HUDEP-2 (cell line): ENCODE measurements around the gene HOTAIR.

Experiments
- DNase-seq, 76 experiments: peaks; one replicate each; lab custom pipeline; 2025; ENCODE audit not compliant: unreplicated experiment in 76 of 76; lab: John Stamatoyannopoulos, UW

Gene HOTAIR

GRCh38 chr12:53976823-53977595, 2.3 kb upstream of the HOTAIR start:
- DNase-seq: no peak

GRCh38 chr12:53976172-53976822, 1.5 kb upstream of the HOTAIR start:
- DNase-seq: no peak

DNA sequence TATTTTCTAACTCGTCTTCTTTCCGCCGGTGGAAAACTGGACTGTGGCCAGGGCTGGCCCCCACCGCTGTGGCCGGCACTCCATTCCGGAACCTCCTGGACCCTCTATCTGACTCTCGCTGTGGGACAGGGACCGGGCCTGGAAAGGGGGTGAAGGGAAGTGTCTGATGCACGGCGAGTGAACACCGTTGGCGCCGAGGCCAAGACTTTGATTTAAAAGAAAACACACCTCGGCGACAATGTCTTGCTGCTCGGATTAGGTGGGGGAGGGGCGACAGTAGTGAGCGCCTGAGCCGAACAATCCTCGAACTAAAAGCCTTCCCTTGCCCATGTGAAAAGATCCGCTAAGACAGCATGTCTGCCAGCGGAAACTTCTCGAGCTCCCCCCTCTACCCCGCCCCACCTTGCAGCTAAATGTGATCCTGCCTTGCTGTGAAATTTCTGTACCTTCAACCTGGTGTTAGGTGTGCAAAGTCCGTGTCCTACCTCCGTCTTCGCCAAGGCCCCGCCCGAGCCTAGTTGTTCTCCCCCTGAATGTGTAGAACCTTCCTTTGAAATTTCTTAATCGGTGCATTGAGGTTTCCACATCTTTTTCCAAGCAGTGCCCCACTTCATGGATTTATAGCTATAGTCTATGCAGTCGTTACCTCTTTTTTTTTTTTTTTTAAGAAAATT, 862 bp upstream of the HOTAIR start:
- no peak for DNase-seq

DNA sequence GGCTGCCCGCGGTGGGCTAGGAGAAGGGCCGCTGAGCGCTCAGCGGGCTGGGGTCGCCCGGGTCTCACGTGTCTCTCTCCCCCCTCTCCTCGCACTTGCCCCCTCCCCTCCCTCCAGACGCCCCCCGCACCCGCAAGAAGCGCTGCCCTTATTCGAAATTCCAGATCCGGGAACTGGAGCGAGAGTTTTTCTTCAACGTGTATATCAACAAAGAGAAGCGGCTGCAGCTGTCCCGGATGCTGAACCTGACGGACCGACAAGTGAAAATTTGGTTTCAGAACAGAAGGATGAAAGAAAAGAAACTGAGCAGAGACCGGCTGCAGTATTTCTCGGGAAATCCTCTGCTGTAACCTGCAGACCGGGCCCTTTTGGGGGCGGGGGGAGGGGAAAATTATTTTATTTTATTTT, 314 bp upstream of the HOTAIR start:
- no peak for DNase-seq

GRCh38 chr12:53973236-53974042, 1.3 kb downstream of the HOTAIR start:
- no peak for DNase-seq

DNA sequence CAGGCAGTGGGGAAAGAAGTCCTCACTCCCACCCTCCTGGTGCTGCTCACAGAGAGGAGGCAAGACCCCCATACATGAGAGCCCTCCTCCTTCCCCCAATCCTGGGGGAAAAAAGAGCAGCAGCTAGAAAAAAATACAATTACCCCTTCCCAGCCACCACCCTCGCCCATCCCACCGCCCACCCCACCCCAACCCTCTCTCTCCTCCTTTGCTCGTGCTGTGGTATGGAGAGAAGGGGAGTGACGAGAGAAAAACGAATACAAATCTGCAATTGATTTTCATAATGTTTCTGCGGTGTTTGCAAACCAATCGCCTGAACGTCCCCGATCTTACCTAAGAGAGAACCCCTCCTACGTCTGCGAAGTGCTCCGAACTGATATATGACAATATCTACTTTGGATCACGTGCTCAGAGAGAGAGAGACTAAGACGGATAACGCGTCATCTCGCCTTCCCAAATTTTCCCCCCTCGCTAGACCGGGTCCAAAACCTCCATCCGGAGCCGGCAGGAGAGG, 2.0 kb downstream of the HOTAIR start, which contains the start of gene HOXC11:
HOXC11 (plus strand) TSS at position 405 of the 514 bp plus-strand sequence. CDS start 116 bp downstream, outside the sequence.
- DNase-seq: no peak

DNA sequence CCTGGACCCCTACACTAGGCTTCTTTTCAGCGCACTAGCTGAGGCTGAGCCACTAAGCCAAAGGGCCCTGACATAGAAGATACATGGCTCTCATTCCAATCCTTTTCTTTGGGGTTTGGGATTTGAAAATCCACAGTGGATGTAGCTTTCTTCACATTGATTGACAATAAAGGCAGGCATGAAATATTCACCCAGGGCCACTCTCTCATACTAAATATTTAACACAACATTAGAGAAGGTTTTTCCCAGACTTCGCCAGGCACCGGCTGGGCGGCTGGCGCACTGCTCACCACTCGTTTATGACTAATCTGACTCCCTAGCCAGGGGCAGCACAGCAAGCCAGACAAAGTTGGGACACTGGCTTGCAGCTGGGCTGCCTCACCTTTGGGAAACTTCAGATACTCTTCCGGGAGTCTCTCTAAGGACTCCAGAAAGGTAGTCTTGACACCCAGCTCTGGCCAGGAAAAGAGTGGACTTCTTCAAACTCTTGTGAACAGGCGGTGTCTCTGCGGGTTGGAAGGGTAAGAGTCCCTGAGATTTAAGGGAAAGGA, 2.5 kb downstream of the HOTAIR start:
- no peak for DNase-seq

GRCh38 chr12:53971686-53972085, 3.1 kb downstream of the HOTAIR start:
- DNase-seq: no peak

DNA sequence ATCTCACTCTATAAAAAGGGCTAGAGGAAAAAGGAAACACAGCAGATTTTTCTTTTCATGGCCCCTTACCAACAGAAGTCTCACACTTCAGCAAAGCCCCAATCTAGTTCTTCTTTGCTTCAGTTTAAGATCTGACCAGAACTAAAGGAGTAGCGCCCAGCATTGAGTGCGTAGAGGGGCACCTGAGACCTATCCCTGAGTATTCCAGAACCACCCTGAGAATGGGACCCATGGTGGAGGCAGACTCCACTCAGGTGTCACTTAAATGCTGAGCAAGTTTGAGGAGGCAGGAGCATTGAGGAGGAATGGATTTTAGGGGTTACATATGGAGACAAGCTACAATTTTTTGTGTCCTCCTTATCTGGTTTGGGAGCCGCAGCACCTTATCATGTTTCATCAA, 3.6 kb downstream of the HOTAIR start:
- DNase-seq: no peak

GRCh38 chr12:53970451-53970850, 4.3 kb downstream of the HOTAIR start:
- no peak for DNase-seq

GRCh38 chr12:53969588-53970259, 5.0 kb downstream of the HOTAIR start:
- DNase-seq: no peak

DNA sequence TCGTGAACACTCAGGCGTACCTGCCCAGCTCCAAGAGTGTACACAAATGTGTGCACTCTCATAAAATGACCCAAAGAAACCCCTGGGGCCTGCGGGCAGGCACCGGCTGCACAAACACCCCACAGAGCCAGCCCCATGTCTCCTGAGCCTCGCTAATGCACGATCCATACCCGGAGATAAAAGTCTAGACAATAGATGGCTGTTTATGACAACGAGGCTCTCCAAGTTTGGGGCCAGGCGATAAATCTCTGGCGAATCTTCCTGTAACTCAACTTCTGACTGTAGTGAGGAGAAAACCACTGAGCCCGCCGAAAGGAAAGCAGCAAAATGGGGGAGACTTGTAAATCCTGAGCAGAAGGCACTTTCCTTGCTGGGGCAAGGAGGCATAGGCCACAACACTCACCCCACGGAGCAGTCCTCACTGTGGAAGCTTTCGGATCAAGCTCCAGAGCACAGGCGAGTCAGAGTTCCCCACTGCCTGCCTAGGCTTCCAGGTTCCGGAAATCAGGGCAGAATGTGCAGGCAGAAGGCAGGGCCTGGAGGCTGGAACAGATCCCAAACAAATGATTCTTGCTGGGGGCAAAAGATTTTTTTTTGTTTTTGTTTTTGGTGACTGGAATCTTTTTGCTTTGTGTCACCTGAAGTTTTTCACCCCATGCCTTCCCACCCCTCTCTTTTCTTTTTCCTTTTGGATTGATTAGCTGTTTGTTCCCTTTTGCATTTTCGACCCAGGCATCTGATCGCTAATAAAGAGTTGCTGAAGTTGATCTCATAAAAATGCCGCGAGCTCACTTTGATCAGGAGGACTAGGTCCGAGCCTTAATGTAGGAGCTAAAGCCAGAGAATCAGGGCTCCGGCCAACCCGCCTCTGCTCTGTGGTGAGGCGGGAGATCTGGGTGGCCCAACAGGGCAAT, 6.3 kb downstream of the HOTAIR start:
- DNase-seq: no peak

DNA sequence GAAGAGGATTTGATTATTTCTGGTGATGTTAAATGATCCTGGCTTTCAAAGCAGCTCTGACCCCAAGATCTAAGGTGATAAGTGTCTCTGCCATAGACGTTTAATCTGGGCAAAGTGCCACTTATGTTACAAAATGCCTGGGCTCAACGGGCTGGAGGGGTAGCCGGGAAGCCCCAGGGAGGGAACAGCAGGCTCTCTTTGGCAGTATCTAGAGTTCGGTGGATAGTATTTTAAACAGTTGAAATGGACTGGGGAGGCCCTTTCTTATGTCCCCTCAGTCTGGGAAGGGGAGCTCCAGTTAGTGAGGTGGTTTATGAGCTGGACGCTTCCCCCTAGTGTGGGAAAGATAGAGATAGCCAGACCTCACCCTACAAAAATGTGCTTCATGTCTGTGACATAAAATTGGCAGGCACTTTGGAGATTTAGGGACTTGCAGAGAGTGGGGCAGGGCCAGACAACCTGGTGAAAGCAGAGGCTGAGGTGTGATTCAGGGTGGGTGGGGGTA, 7.3 kb downstream of the HOTAIR start:
- DNase-seq: no peak

DNA sequence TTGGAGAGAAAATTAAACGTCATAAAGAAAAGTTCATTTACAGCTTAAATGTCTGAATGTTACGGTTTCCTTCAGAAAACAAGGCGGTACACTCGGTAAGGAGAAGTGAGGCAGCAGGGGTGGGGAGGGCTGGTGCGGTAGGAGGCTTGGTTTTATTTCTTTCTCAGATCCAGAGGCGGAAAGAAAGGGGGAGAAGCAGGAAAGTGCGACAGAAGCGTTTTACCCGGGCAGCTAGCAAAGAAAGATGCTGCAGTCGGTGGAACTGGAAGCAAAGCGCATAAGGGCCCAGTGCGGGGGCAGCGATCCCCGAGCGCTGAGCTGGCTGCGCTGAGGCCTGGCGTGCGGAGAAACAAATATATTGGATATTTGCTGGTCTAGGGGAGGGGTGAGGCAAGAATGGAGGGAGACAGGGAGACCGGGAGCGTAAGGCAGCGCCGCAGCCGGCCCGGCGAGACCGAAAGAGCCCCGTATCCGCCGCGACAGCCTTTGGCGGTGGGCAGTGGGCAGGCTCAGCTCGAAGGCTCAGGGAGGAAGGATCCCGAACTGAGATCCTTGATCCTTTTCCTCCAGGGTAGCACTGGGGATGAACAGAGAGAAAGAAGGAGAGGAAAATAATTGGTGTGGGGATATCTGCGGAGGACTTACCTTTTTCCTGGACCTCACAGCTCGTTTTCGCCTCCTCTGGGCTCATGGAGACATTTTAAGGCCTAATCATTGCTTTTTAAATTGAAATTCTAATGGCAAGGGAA, 8.2 kb downstream of the HOTAIR start:
- DNase-seq: no peak

DNA sequence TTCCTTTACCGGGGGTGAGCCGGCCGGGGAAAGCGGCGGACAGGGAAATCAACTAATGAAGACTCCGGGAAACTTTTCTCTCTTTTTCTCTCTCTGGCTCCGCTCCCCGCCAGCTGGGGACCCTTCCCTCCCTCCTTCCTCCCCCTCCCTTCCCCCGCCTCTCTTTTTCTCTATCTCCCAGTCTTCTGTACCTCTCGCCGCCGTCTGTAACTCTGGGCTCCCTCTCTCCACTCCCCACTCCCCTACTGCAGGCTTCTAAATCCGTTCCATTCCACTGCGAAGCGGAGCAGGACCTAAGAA, 8.7 kb downstream of the HOTAIR start:
- no peak for DNase-seq

- no peak for DNase-seq
Measured at GRCh38 chr12:53965281-53966084, 9.3 kb downstream of the HOTAIR start.

DNA sequence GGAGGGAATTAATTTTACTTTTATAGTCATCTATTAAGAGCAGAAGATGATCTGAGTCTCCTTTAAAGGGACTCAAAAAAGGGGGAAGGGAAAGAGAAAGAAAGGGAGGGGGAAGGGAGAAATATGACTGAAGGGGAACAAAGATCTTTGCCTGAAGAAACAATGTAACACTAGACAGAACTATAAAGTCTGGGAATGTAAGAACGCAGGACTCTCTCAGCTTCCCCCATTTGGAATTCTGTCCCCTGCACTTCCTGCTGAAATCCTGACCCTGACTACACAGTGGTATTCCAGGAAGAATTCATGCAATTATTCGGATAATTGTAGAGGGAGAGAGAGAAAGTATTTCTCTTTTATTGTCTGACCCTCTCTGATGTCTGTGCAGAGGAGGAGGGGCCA, 10.4 kb downstream of the HOTAIR start:
- DNase-seq: no peak
